HCT116 (cell line): ENCODE data around the gene ARID5A. TPM values are rescaled to one million over a fixed set of nuclear protein-coding genes. Genes with fewer than 3 reads are reported as not detected.

Experiments used
- ATAC-seq: fragments of 200-7000 bp; cut with Tn5 transposase; 2 replicates; pipeline ENCODE4 v1.9.1; 2020; ENCODE audit warnings: mild to moderate bottlenecking, moderate library complexity
- BruUV-seq: library from RNA; stranded (reverse); fragments of 400-500 nt; replicated peaks from 2 replicates; lab custom pipeline; 2021; lab: Mats Ljungman, UMichigan
- CTCF ChIA-PET: fragments of 300-600 bp; sonication (Branson Sonifier 250); formaldehyde crosslinking; loops from one replicate; lab custom pipeline; 2021; ENCODE audit warnings: antibody characterized with exemption; lab: Charles Lee
- POLR2A ChIA-PET: fragments of 300-600, 350-600 bp; sonication (Branson Sonifier 250); formaldehyde crosslinking; loops from one replicate; lab custom pipeline; 2021; ENCODE audit warnings: antibody characterized with exemption; lab: Charles Lee
- RAD21 ChIA-PET, 2 experiments: fragments of 300-600 bp; sonication (Branson Sonifier 250); formaldehyde crosslinking; loops; one replicate each; lab custom pipeline; 2023; ENCODE audit warnings: low total read pairs in 2 of 2; ENCODE audit not compliant: uncharacterized antibody in 2 of 2, unreplicated experiment in 2 of 2, low non-redundant PET in 1 of 2; lab: Charles Lee
- DNase-seq: peaks from one replicate; pipeline ENCODE4 v3.0.0-alpha.2; 2010; ENCODE audit warnings: low read depth, low spot score
- H2AFZ ChIP-seq: fragments of 200-600 bp; shearing (Covaris generic), sonication (generic); 2 replicates; pipeline ENCODE4 v1.6.1; 2017; ENCODE audit warnings: low read depth, mixed run types, mixed read lengths, antibody characterized with exemption, low read length; ENCODE audit not compliant: poor library complexity, severe bottlenecking
- H3K27ac ChIP-seq: 2 replicates; pipeline ENCODE4 v1.5.1; 2012; ENCODE audit warnings: low read depth, low read length
- H3K27me3 ChIP-seq: fragments of 200-600 bp; sonication (generic); 2 replicates; pipeline ENCODE4 v1.6.1; 2016; ENCODE audit warnings: mixed run types, low read length, mixed read lengths; ENCODE audit not compliant: insufficient read depth
- H3K36me3 ChIP-seq, 2 experiments: fragments of 200-500 bp in 1 of 2; fragments of 200-600 bp in 1 of 2; sonication (Bioruptor generic) in 1 of 2; sonication (generic) in 1 of 2; 2 replicates each; pipeline versions ENCODE4 v1.5.1 to v1.6.1; 2014 to 2016; ENCODE audit warnings: low read length in 2 of 2, inconsistent platforms in 1 of 2, mixed read lengths in 1 of 2, mixed run types in 1 of 2; ENCODE audit not compliant: insufficient read depth in 2 of 2, control insufficient read depth in 1 of 2
- H3K4me1 ChIP-seq, 2 experiments: fragments of 200-600 bp in 1 of 2; sonication (generic) in 1 of 2; 2 replicates each; pipeline versions ENCODE4 v1.5.1 to v1.6.1; 2012 to 2017; ENCODE audit warnings: low read length in 2 of 2, inconsistent platforms in 1 of 2, mild to moderate bottlenecking in 1 of 2, mixed read lengths in 1 of 2, mixed run types in 1 of 2, moderate library complexity in 1 of 2; ENCODE audit not compliant: insufficient read depth in 2 of 2, control insufficient read depth in 1 of 2
- H3K4me2 ChIP-seq: fragments of 200-600 bp; sonication (generic); 2 replicates; pipeline ENCODE4 v1.6.1; 2017; ENCODE audit warnings: mixed run types, low read length, mixed read lengths
- H3K4me3 ChIP-seq, 2 experiments: fragments of 200-600 bp in 1 of 2; sonication (generic) in 1 of 2; replicated peaks in 1 of 2; 2 replicates each; pipeline ENCODE4 v1.5.1; 2011 to 2016; ENCODE audit warnings: low read length in 2 of 2, control low read depth in 1 of 2, low read depth in 1 of 2, mild to moderate bottlenecking in 1 of 2, mixed read lengths in 1 of 2, mixed run types in 1 of 2
- H3K79me2 ChIP-seq: fragments of 200-600 bp; sonication (generic); 2 replicates; pipeline ENCODE4 v1.6.1; 2017; ENCODE audit warnings: mild to moderate bottlenecking, mixed run types, low read length, moderate library complexity, mixed read lengths; ENCODE audit not compliant: insufficient read depth
- H3K9ac ChIP-seq: fragments of 200-600 bp; sonication (generic); 2 replicates; pipeline ENCODE4 v1.6.1; 2016; ENCODE audit warnings: low read length, mixed read lengths
- H3K9me2 ChIP-seq: fragments of 200-600 bp; sonication (generic), shearing (Covaris generic); 2 replicates; pipeline ENCODE4 v1.6.1; 2017; ENCODE audit warnings: mixed run types, mild to moderate bottlenecking, moderate library complexity; ENCODE audit not compliant: insufficient read depth
- H3K9me3 ChIP-seq, 2 experiments: fragments of 200-500 bp in 1 of 2; fragments of 200-600 bp in 1 of 2; sonication (Bioruptor generic) in 1 of 2; sonication (generic) in 1 of 2; 2 replicates each; pipeline ENCODE4 v1.6.1; 2014 to 2017; ENCODE audit warnings: low read length in 2 of 2, mixed read lengths in 2 of 2, inconsistent platforms in 1 of 2, low read depth in 1 of 2, mild to moderate bottlenecking in 1 of 2, mixed run types in 1 of 2, moderate library complexity in 1 of 2; ENCODE audit not compliant: control insufficient read depth in 1 of 2, insufficient read depth in 1 of 2
- H4K20me1 ChIP-seq: fragments of 200-600 bp; sonication (generic), shearing (Covaris generic); 2 replicates; pipeline ENCODE4 v1.6.1; 2017; ENCODE audit warnings: mixed run types, mild to moderate bottlenecking, moderate library complexity; ENCODE audit not compliant: insufficient read depth
- CEBPB ChIP-seq: IDR thresholded peaks from 2 replicates; pipeline ENCODE4 v1.6.1; 2012; ENCODE audit warnings: low read depth
- CTCF ChIP-seq, 3 experiments: fragments of 200-600 bp in 1 of 3; sonication (generic) in 1 of 3; IDR thresholded peaks in 2 of 3; conservative IDR thresholded peaks in 1 of 3; 2 replicates each; pipeline ENCODE4 v1.5.1; 2012 to 2017; ENCODE audit warnings: low read depth in 2 of 3, low read length in 2 of 3, antibody characterized with exemption in 1 of 3, borderline replicate concordance in 1 of 3, control low read depth in 1 of 3, mild to moderate bottlenecking in 1 of 3, mixed read lengths in 1 of 3, mixed run types in 1 of 3, moderate library complexity in 1 of 3; ENCODE audit not compliant: insufficient read depth in 1 of 3
- ELF1 ChIP-seq: IDR thresholded peaks from 2 replicates; pipeline ENCODE4 v1.6.1; 2012; ENCODE audit warnings: low read depth, borderline replicate concordance
- RAD21 ChIP-seq: IDR thresholded peaks from 2 replicates; pipeline ENCODE4 v1.6.1; 2012; ENCODE audit warnings: low read depth, mild to moderate bottlenecking
- YY1 ChIP-seq: IDR thresholded peaks from 2 replicates; pipeline ENCODE4 v1.6.1; 2011; ENCODE audit warnings: low read length, low read depth, moderate library complexity, mild to moderate bottlenecking; ENCODE audit not compliant: insufficient replicate concordance; ENCODE audit errors: extremely low read depth
- ZFX ChIP-seq: fragments of 450-650 bp; IDR thresholded peaks from 2 replicates; pipeline ENCODE4 v1.6.1; 2017
- intact Hi-C: fragments of 100-400 bp; cut with micrococcal nuclease; formaldehyde crosslinking; loops from 2 replicates; pipeline ENCODE4 v1.10.0; 2022
- total RNA-seq: library from RNA; stranded (reverse); gene quantifications from one replicate; pipeline ENCODE4 v1.2.1, GENCODE V29; 2021; ENCODE audit not compliant: unreplicated experiment

The ARID5A gene
- total RNA-seq, 1 experiment from 2014 or later = 8.2 TPM

- Histone ChIP-seq H3K4me1 (peaks cover 17 to 54% of the 10 kb centered on the region in 2 experiments), H2AFZ (no peak overlapping the region), H3K4me3 (no peak overlapping the region), H3K27me3 (no peaks in the 10 kb centered on the region; the same call in 1 of the 2 replicates), H3K4me2 (no peak overlapping the region), H3K9me2 (no peaks in the 10 kb centered on the region), H3K36me3 (no peaks in the 10 kb centered on the region), H4K20me1 (no peaks in the 10 kb centered on the region), H3K9ac (no peak overlapping the region), H3K79me2 (no peaks in the 10 kb centered on the region), H3K9me3 (no peaks in the 10 kb centered on the region), H3K27ac (no peak overlapping the region)
- intact Hi-C loops = loop anchor here (5.0 kb wide), 2 partner anchors 170 to 235 kb away; partner anchors contain the start of gene NCAPH
- ChIA-PET RAD21 (no interaction called here), CTCF (interaction anchor here (2.8 kb wide), 1 partner anchor 99 kb away, joined by 9 read pairs; no protein-coding TSS in a partner anchor), POLR2A (no interaction called here)
- TF ChIP-seq ZFX = no peak
- TF ChIP-seq ELF1 = no peak
- no peak for TF ChIP-seq CEBPB
- no peak for ATAC-seq
- no TSS peak for BruUV-seq
- DNase-seq = no peak
Measured at GRCh38 chr2:96506907-96507240, 29.7 kb upstream of the ARID5A start.

GRCh38 chr2:96507957-96508520 lies 28.5 kb upstream of the ARID5A start:
- Histone ChIP-seq H2AFZ (peak overlapping the region; percentile 31), H3K4me3 (no peak overlapping the region), H3K9ac (no peak overlapping the region), H3K9me2 (no peaks in the 10 kb centered on the region), H3K4me1 (peaks cover 17 to 46% of the 10 kb centered on the region in 2 experiments), H3K9me3 (no peaks in the 10 kb centered on the region), H3K79me2 (no peaks in the 10 kb centered on the region), H3K36me3 (no peaks in the 10 kb centered on the region), H3K27ac (no peak overlapping the region), H3K4me2 (peak overlapping the region; percentile 48), H4K20me1 (no peaks in the 10 kb centered on the region), H3K27me3 (no peaks in the 10 kb centered on the region; the same call in 1 of the 2 replicates)
- CTCF ChIA-PET = interaction anchor here (0.9 to 4.4 kb wide), 2 partner anchors 101 to 515 kb away, joined by 3 to 140 read pairs; no protein-coding TSS in a partner anchor
- peak; percentile 78 for ATAC-seq
- DNase-seq = peak; percentile 13
- TF ChIP-seq ZFX (no peak), YY1 (peak; percentile 38), CTCF (IDR thresholded peaks at IDR 0.05 in 2 of 3, conservative IDR thresholded peaks at IDR 0.05 in 1 of 3; ENCODE audit: borderline replicate concordance in 1 of 3, insufficient read depth in 1 of 3, low read depth in 2 of 3, low read length in 2 of 3) (peak; percentile 87 to 91 (median 89)), RAD21 (peak; percentile 94)
- no TSS peak for BruUV-seq
- intact Hi-C loops = loop anchor here (2.0 to 5.0 kb wide), 3 partner anchors 149 to 236 kb away; partner anchors contain the start of gene NCAPH
- RAD21 ChIA-PET = interaction anchor here (2.0 to 3.0 kb wide), 2 partner anchors 100 kb away, joined by 20 to 28 read pairs; no protein-coding TSS in a partner anchor
- POLR2A ChIA-PET = interaction anchor here (1.8 kb wide), 1 partner anchor 100 kb away, joined by 6 read pairs; no protein-coding TSS in a partner anchor
